ENCODE measurements around the gene ANTKMT. TPM values are rescaled to one million over a fixed set of nuclear protein-coding genes. Genes with fewer than 3 reads are reported as not detected.

The ANTKMT gene
- total RNA-seq, 3 donors from 2014 or later, result 29.9 to 35.7 (median 30.4) TPM

DNA sequence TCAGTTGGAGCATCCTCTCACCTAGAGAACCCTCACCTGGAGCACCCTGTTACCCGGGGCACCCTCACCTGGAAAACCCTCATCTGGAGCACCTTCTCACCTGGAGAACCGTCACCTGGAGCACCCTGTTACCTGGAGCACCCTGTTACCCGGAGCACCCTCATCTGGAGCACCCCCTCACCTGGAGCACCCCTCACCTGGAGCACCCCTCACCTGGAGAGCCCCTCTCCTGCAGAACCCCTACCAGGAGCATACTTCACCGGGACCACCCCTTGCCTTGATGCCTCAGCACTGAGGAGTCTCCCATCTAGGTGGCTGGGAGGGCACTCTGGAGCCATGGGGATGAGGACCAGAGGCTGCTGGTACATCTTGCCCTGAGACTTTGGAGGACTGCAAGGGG is 12.0 kb upstream of the ANTKMT start:
- Histone ChIP-seq H3K4me3 (no peak overlapping the region), H3K4me1 (peaks cover 0 to 6% of the 10 kb centered on the region in 2 donors), H3K27me3 (peaks cover 24 to 76% of the 10 kb centered on the region in 2 donors), H3K9me3 (no peaks in the 10 kb centered on the region), H3K27ac (no peak overlapping the region), H3K36me3 (no peaks in the 10 kb centered on the region)
- DNase-seq (ENCODE audit: low spot score in 2 of 2), result no peak
- TF ChIP-seq, protein P1, sequence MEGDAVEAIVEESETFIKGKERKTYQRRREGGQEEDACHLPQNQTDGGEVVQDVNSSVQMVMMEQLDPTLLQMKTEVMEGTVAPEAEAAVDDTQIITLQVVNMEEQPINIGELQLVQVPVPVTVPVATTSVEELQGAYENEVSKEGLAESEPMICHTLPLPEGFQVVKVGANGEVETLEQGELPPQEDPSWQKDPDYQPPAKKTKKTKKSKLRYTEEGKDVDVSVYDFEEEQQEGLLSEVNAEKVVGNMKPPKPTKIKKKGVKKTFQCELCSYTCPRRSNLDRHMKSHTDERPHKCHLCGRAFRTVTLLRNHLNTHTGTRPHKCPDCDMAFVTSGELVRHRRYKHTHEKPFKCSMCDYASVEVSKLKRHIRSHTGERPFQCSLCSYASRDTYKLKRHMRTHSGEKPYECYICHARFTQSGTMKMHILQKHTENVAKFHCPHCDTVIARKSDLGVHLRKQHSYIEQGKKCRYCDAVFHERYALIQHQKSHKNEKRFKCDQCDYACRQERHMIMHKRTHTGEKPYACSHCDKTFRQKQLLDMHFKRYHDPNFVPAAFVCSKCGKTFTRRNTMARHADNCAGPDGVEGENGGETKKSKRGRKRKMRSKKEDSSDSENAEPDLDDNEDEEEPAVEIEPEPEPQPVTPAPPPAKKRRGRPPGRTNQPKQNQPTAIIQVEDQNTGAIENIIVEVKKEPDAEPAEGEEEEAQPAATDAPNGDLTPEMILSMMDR (IDR thresholded peaks at IDR 0.05), result no peak
- TF ChIP-seq POLR2AphosphoS5 (IDR thresholded peaks at IDR 0.05), result no peak
- TF ChIP-seq POLR2A (IDR thresholded peaks at IDR 0.05), result no peak
- intact Hi-C loops (cut with DNase I; ENCODE audit: low total_unique reads), result no loop called here

DNA sequence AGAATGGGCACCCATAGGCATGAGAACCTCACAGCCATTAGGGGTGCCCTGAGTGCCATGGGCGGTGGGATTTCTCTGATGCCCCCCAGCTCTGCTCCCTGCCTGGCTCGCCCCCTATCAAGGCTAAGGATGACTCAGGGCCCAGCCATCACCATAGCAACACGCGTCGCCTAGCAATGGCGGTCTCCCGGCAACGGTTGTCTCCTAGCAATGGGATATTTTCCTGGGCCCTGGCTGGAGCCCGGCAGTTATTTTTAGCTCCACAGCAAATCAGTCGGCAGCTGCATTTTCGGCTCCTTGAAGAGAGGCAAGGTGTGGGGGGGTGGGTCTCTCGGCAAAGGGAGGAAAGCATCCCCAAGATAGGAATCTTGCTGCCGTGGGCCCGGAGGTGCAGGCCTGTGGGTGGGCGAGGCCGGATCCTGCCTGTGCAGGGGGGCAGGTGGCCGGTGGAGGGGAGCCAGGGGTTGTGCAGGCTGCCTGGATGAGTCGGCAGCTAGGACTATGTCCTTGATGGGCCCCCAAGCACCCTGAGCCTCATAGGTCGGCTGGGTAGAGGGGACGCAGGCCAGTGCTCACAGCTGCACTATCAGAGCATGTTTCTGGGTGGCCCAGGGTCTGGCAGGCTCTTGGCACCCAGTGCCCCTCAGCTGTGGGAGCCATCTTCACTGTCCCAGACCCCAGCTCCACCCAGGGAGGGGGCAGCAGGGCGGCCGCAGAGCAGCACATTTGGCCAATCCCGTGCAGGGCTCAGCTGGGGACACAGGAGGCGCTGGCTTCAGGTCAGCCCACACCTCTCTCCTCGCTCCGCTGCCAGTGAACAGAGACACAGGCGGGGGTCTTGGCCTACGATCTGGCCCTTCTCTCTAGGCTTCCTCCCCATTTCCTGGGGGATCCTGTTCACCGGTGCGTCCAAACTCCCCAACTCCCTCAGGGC is 11.1 kb upstream of the ANTKMT start:
- Histone ChIP-seq H3K36me3 (no peaks in the 10 kb centered on the region), H3K4me1 (peaks cover 0 to 6% of the 10 kb centered on the region in 2 donors), H3K9me3 (no peaks in the 10 kb centered on the region), H3K27me3 (peaks cover 18 to 67% of the 10 kb centered on the region in 2 donors), H3K27ac (no peak overlapping the region), H3K4me3 (no peak overlapping the region)
- TF ChIP-seq, protein P1 (IDR thresholded peaks at IDR 0.05), result no peak
- no peak for TF ChIP-seq POLR2A (IDR thresholded peaks at IDR 0.05)
- no peak for TF ChIP-seq POLR2AphosphoS5 (IDR thresholded peaks at IDR 0.05)
- intact Hi-C loops (cut with DNase I; ENCODE audit: low total_unique reads), result no loop called here
- DNase-seq (ENCODE audit: low spot score in 2 of 2), result no peak

DNA sequence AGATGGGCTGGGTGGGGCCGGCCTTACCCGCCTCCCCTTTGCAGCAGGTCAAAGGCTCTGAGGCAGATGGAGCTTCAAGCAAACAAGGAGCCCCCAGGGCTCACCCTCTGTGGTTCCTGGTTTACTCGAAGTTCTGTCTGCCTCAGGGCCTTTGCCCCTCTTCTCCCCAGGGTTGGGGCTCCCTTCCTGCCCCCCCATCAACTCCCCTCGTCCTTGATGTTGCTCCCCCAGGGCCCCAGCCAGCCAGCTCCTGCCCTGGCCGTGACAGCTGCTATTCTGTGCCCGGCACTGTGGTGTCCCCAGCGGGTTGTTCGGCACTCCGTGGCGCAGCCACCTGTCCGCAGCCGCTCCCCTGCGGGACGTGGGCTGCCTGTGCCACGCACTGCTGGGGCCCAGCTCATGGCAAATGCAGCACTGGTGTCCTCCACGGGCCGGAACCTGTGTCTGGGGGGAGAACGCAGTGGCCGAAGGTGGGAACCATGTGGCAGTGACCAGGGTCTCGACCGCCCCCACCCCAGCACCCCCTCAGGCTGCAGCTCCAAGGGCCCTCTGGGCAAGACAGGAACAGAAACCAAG is 10.4 kb upstream of the ANTKMT start:
- H3K27me3 ChIP-seq, result peaks cover 13 to 62% of the 10 kb centered on the region in 2 donors
- TF ChIP-seq POLR2AphosphoS5 (IDR thresholded peaks at IDR 0.05) (no peak), POLR2A (IDR thresholded peaks at IDR 0.05) (no peak)
- TF ChIP-seq, protein P1 (IDR thresholded peaks at IDR 0.05), result no peak
- H3K4me3 ChIP-seq, result no peak overlapping the region
- no peak overlapping the region for H3K27ac ChIP-seq
- intact Hi-C loops (cut with DNase I; ENCODE audit: low total_unique reads), result no loop called here
- H3K36me3 ChIP-seq, result no peaks in the 10 kb centered on the region
- peaks cover 0 to 6% of the 10 kb centered on the region in 2 donors for H3K4me1 ChIP-seq
- no peaks in the 10 kb centered on the region for H3K9me3 ChIP-seq
- no peak for DNase-seq (ENCODE audit: low spot score in 2 of 2)

DNA sequence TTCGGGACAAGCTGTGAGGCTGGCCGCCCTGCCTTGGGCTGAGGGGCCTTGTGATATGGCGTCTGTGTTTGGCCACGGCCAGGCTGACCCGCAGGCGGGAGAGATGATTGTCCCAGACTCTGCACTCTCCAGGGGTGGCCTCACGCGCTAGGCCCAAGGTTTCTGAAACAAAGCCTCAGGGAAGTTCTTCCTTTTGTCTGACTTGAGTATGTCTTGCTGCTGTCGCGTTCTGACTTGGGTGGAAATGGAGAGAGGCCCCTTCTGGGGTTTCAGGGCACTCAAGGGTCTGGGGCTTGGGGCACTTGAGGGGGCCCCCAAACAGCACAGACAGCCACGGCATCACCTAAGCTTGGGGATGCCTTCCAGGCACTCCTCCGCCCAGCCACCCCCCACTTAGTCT is 9.9 kb upstream of the ANTKMT start:
- TF ChIP-seq POLR2A (IDR thresholded peaks at IDR 0.05) (no peak), POLR2AphosphoS5 (IDR thresholded peaks at IDR 0.05) (no peak)
- TF ChIP-seq, protein P1 (IDR thresholded peaks at IDR 0.05), result no peak
- H3K27me3 ChIP-seq, result peaks cover 13 to 60% of the 10 kb centered on the region in 2 donors
- H3K27ac ChIP-seq, result no peak overlapping the region
- no peaks in the 10 kb centered on the region for H3K9me3 ChIP-seq
- DNase-seq (ENCODE audit: low spot score in 2 of 2), result no peak
- intact Hi-C loops (cut with DNase I; ENCODE audit: low total_unique reads), result no loop called here
- peaks cover 0 to 9% of the 10 kb centered on the region in 2 donors for H3K4me1 ChIP-seq
- no peak overlapping the region for H3K4me3 ChIP-seq
- H3K36me3 ChIP-seq, result no peaks in the 10 kb centered on the region

Measured in breast epithelium (tissue), 4 donors.